HEK293T (cell line): ENCODE measurements around the gene SH2D5.

Experiments used
- FOXK2 ChIP-seq: fragments of 450-650 bp; IDR thresholded peaks from 2 replicates; pipeline ENCODE4 v1.6.1; 2016; ENCODE audit warnings: mild to moderate bottlenecking
- SUZ12 ChIP-seq: fragments of 450-650 bp; IDR thresholded peaks from 2 replicates; pipeline ENCODE4 v1.6.1; 2016; ENCODE audit warnings: mild to moderate bottlenecking

- TF ChIP-seq SUZ12 (no peak), FOXK2 (no peak)
These were observed 22.6 kb downstream of the SH2D5 start for GRCh38 chr1:20709868-20710267.
